Measurements from ENCODE around the gene ADAMTS16. TPM values are rescaled to one million over a fixed set of nuclear protein-coding genes. Genes with fewer than 3 reads are reported as not detected.

ADAMTS16 gene
- polyA plus RNA-seq, 3 donors, result not detected

GRCh38 chr5:5340206-5340729, 200.1 kb downstream of the ADAMTS16 start:
- H3K9me3 Mint-ChIP-seq, result peaks cover 1 to 34% (median 14%) of the 10 kb centered on the region in 7 donors
- no peak overlapping the region for H2AFZ ChIP-seq (ENCODE audit: insufficient read depth, low read depth, low read length, poor library complexity, severe bottlenecking)
- H3K4me1 Mint-ChIP-seq, result no peaks in the 10 kb centered on the region
- H3K9ac ChIP-seq (ENCODE audit: insufficient read depth, low read length, poor library complexity, severe bottlenecking), result no peak overlapping the region
- H3K4me3 Mint-ChIP-seq, result no peak overlapping the region
- peaks cover 12 to 22% of the 10 kb centered on the region in 2 donors for H3K9me3 ChIP-seq (replicated peaks in 1 of 2; ENCODE audit: control insufficient read depth in 1 of 2, insufficient read depth in 1 of 2, low read length in 2 of 2)
- no peak overlapping the region for H3K4me3 ChIP-seq (replicated peaks in 1 of 3; ENCODE audit: low read depth in 2 of 3, low read length in 3 of 3)
- no peaks in the 10 kb centered on the region for H3K79me2 ChIP-seq (ENCODE audit: insufficient read depth, low read length)
- TF ChIP-seq CTCF (IDR thresholded peaks at IDR 0.05), result no peak
- no peak overlapping the region for H3K27ac ChIP-seq (ENCODE audit: low read depth in 1 of 2, low read length in 2 of 2)
- H3K27me3 Mint-ChIP-seq (ENCODE audit: low read depth in 3 of 3), result no peaks in the 10 kb centered on the region
- no peaks in the 10 kb centered on the region for H3K36me3 ChIP-seq (replicated peaks in 1 of 2; ENCODE audit: control insufficient read depth in 1 of 2, insufficient read depth in 2 of 2, low read length in 2 of 2)
- H3K36me3 Mint-ChIP-seq, result no peaks in the 10 kb centered on the region
- intact Hi-C loops (cut with micrococcal nuclease), result no loop called here
- no peak overlapping the region for H3K27ac Mint-ChIP-seq
- 73% methylated on average over 11 of the region's 15 CpGs for WGBS (ENCODE audit: insufficient coverage)
- no peak overlapping the region for H3K4me2 ChIP-seq (replicated peaks; ENCODE audit: extremely low read depth, low read length, poor library complexity, severe bottlenecking)
- DNase-seq, result no peak
- no peaks in the 10 kb centered on the region for H3K4me1 ChIP-seq (ENCODE audit: control insufficient read depth in 1 of 2, insufficient read depth in 2 of 2, low read length in 2 of 2)
- H3K27me3 ChIP-seq (ENCODE audit: control insufficient read depth in 2 of 2, insufficient read depth in 2 of 2, low read length in 2 of 2), result no peaks in the 10 kb centered on the region
- no peaks in the 10 kb centered on the region for H4K20me1 ChIP-seq (ENCODE audit: insufficient read depth, low read length)

GRCh38 chr5:5341531-5342292, 201.6 kb downstream of the ADAMTS16 start:
- WGBS (ENCODE audit: insufficient coverage), result 90% methylated on average over 7 of the region's 10 CpGs
- intact Hi-C loops (cut with micrococcal nuclease), result no loop called here
- no peak for DNase-seq
- no peak overlapping the region for H3K27ac ChIP-seq (ENCODE audit: low read depth in 1 of 2, low read length in 2 of 2)
- H3K4me2 ChIP-seq (replicated peaks; ENCODE audit: extremely low read depth, low read length, poor library complexity, severe bottlenecking), result no peak overlapping the region
- Mint-ChIP-seq H3K4me1 (no peaks in the 10 kb centered on the region), H3K27me3 (ENCODE audit: low read depth in 3 of 3) (no peaks in the 10 kb centered on the region), H3K4me3 (no peak overlapping the region), H3K36me3 (no peaks in the 10 kb centered on the region), H3K27ac (no peak overlapping the region), H3K9me3 (peaks cover 1 to 35% (median 10%) of the 10 kb centered on the region in 7 donors)
- no peak for TF ChIP-seq CTCF (IDR thresholded peaks at IDR 0.05)
- no peaks in the 10 kb centered on the region for H4K20me1 ChIP-seq (ENCODE audit: insufficient read depth, low read length)
- H3K4me1 ChIP-seq (ENCODE audit: control insufficient read depth in 1 of 2, insufficient read depth in 2 of 2, low read length in 2 of 2), result no peaks in the 10 kb centered on the region
- no peaks in the 10 kb centered on the region for H3K79me2 ChIP-seq (ENCODE audit: insufficient read depth, low read length)
- H3K9ac ChIP-seq (ENCODE audit: insufficient read depth, low read length, poor library complexity, severe bottlenecking), result no peak overlapping the region
- no peak overlapping the region for H2AFZ ChIP-seq (ENCODE audit: insufficient read depth, low read depth, low read length, poor library complexity, severe bottlenecking)
- H3K4me3 ChIP-seq (replicated peaks in 1 of 3; ENCODE audit: low read depth in 2 of 3, low read length in 3 of 3), result no peak overlapping the region
- no peaks in the 10 kb centered on the region for H3K36me3 ChIP-seq (replicated peaks in 1 of 2; ENCODE audit: control insufficient read depth in 1 of 2, insufficient read depth in 2 of 2, low read length in 2 of 2)
- H3K27me3 ChIP-seq (ENCODE audit: control insufficient read depth in 2 of 2, insufficient read depth in 2 of 2, low read length in 2 of 2), result no peaks in the 10 kb centered on the region
- peaks cover 12 to 20% of the 10 kb centered on the region in 2 donors for H3K9me3 ChIP-seq (replicated peaks in 1 of 2; ENCODE audit: control insufficient read depth in 1 of 2, insufficient read depth in 1 of 2, low read length in 2 of 2)
